Right lobe of liver (tissue), 4 donors: ENCODE results near the gene LAMTOR2.

Source experiments
- CTCF ChIP-seq, 4 donors: fragments of 200-600 bp in 3 of 4; fragments of 450-650 bp in 1 of 4; IDR thresholded peaks; one replicate each; pipeline versions ENCODE4 v1.5.1 to v1.8.0; 2016 to 2022; ENCODE audit warnings: antibody characterized with exemption in 4 of 4, mild to moderate bottlenecking in 2 of 4
- POLR2A ChIP-seq: fragments of 450-650 bp; IDR thresholded peaks from one replicate; pipeline ENCODE4 v1.6.1; 2017; ENCODE audit warnings: antibody characterized with exemption, mild to moderate bottlenecking
- donor health status: DM: no; HTN: no; CAD: no.
- donor health status: DM: no; HTN: no; CAD: no.
- donor health status: DM: no; HTN: yes; CAD: no.

GRCh38 chr1:156089704-156090103 is 35.1 kb downstream of the LAMTOR2 start:
- TF ChIP-seq POLR2A (no peak), CTCF (IDR thresholded peaks at IDR 0.05) (no peak)
